Adrenal gland (tissue), 12 donors: ENCODE measurements around the gene PNPLA7. TPM values are rescaled to one million over a fixed set of nuclear protein-coding genes. Genes with fewer than 3 reads are reported as not detected.

ENCODE experiments used
- DNase-seq, 7 donors: peaks; one replicate each; pipeline ENCODE4 v3.0.0-alpha.2; 2019 to 2020
- H3K27ac ChIP-seq, 5 donors: fragments of 200-600 bp; sonication (generic) in 4 of 5; 1 replicate in 3 of 5; 2 replicates in 2 of 5; pipeline versions ENCODE4 v1.5.1 to v1.8.0; 2016 to 2020; ENCODE audit warnings: mild to moderate bottlenecking in 1 of 5
- H3K27me3 ChIP-seq: fragments of 200-600 bp; 2 replicates; pipeline ENCODE4 v1.8.0; 2021
- H3K36me3 ChIP-seq, 2 donors: fragments of 200-600 bp; replicated peaks in 1 of 2; 1 replicate in 1 of 2; 2 replicates in 1 of 2; pipeline versions ENCODE4 v1.5.1 to v1.8.0; 2018 to 2022
- H3K4me1 ChIP-seq, 2 donors: fragments of 200-600 bp; replicated peaks in 1 of 2; 1 replicate in 1 of 2; 2 replicates in 1 of 2; pipeline versions ENCODE4 v1.5.1 to v1.8.0; 2018 to 2021
- H3K4me3 ChIP-seq, 4 donors: fragments of 200-600 bp; sonication (generic) in 3 of 4; one replicate each; pipeline ENCODE4 v1.5.1; 2016 to 2018
- H3K9me3 ChIP-seq, 3 donors: fragments of 200-600 bp; sonication (generic) in 1 of 3; replicated peaks in 1 of 3; 1 replicate in 2 of 3; 2 replicates in 1 of 3; pipeline versions ENCODE4 v1.5.1 to v1.8.0; 2016 to 2021
- CTCF ChIP-seq, 6 experiments: fragments of 450-650 bp in 4 of 6; fragments of 200-600 bp in 2 of 6; sonication (generic) in 1 of 6; IDR thresholded peaks; 1 replicate in 5 of 6; 2 replicates in 1 of 6; pipeline versions ENCODE4 v1.5.1 to v1.8.0; 2016 to 2021; ENCODE audit warnings: antibody characterized with exemption in 6 of 6, mild to moderate bottlenecking in 2 of 6, moderate library complexity in 1 of 6
- POLR2A ChIP-seq, 2 donors: fragments of 450-650 bp; IDR thresholded peaks; one replicate each; pipeline ENCODE4 v1.6.1; 2017; ENCODE audit warnings: antibody characterized with exemption in 2 of 2, mild to moderate bottlenecking in 2 of 2, moderate library complexity in 1 of 2
- WGBS, 4 donors: extraction: QIAGEN DNeasy Blood & Tissue Kit in 2 of 4; methylation state at CpG; one replicate each; pipeline versions ENCODE4 v1.1.5 to v1.1.7; 2013 to 2017; 5-methylcytosine and 5-hydroxymethylcytosine counted together
- intact Hi-C, 2 donors: fragments of 100-400 bp; cut with DNase I; formaldehyde crosslinking; loops; one replicate each; pipeline versions ENCODE4 v1.14.1 to v1.15.0; 2022 to 2023
- polyA plus RNA-seq, 3 donors: library from polyadenylated mRNA; stranded (reverse); fragments of 200-250 nt in 2 of 3; fragments of 350-450 nt in 1 of 3; fragmentation: Illumina TruSeq in 1 of 3; extraction: RNeasy Lipid Tissue Mini Kit (QIAGEN cat#74804) in 1 of 3; gene quantifications; one replicate each; pipeline ENCODE4 v1.2.3, GENCODE V29; 2013 to 2014
- total RNA-seq, 9 donors: library from RNA; depleted of rRNA in 4 of 9; stranded (reverse); fragments of >200 nt in 4 of 9; fragments of 120-200 nt in 1 of 9; fragmentation: NEBNext Ultra II Directional in 1 of 9; extraction: Animal tissue kit (Norgen Biotek cat#: 25700) in 1 of 9; gene quantifications; one replicate each; pipeline versions ENCODE4 v1.1.0 to v1.2.4, GENCODE V29; 2013 to 2023
- donor health status: healthy with polysubstance abuse.
- donor health status: Bipolar disorder and iron deficiency.
- donor health status: DM: yes; HTN: yes; CAD: no.
- donor health status: DM: no; HTN: no; CAD: no.
- donor health status: DM: no; HTN: no; CAD: no.
- donor health status: DM: yes; HTN: yes; CAD: no.

PNPLA7 gene
- total and polyA plus RNA-seq, 12 donors = 0.44 to 64.1 (median 10.8) TPM

DNA sequence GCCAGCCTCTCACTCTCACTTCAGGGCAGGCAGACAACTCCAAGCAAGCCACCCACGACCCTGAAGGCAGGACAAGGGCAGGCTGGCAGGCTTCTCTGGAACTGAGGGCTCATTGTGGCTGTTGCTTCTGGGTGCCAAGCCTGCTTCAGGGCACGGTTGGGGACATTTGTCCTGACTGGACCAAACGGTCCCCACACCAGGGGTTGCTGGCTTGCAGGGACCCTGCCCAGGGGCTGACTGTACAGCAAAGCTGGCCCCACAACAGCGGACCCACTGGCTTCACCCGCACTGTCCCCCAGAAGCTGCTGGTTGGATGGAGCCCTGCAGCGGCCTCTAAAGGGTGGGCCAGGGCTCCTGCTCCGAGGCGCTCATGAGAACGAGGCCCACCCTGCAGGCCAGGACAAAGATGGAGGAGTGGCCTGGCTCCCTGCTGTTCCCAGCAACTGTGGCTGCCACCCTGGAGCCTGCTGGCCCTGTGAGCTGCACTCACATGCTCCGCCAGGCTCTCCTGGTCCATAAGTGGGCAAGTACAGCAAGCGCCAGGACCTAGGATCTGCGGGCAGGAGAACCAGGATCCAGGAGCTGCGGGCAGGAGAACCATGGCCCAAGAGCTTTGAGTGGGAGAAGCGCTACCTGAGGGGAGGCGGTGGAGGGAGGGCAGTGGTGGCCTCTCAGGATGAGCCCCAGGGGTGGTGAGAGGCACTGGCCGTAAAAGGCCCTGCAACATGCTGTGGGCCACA, 56.7 kb downstream of the PNPLA7 start:
- H3K27me3 ChIP-seq = no peaks in the 10 kb centered on the region
- no peaks in the 10 kb centered on the region for H3K9me3 ChIP-seq
- no peak overlapping the region for H3K27ac ChIP-seq
- H3K4me1 ChIP-seq = no peaks in the 10 kb centered on the region
- no peak overlapping the region for H3K4me3 ChIP-seq
- TF ChIP-seq CTCF (IDR thresholded peaks at IDR 0.05) = no peak
- TF ChIP-seq POLR2A (IDR thresholded peaks at IDR 0.05) = no peak
- no peak for DNase-seq
- intact Hi-C loops = no loop called here
- WGBS, 4 donors = 95 to 96% (median 95%) methylated on average over 14 to 16 of the region's 16 CpGs; no CpG with 5 or more reads in 1 of the 4 donors
- no peaks in the 10 kb centered on the region for H3K36me3 ChIP-seq

DNA sequence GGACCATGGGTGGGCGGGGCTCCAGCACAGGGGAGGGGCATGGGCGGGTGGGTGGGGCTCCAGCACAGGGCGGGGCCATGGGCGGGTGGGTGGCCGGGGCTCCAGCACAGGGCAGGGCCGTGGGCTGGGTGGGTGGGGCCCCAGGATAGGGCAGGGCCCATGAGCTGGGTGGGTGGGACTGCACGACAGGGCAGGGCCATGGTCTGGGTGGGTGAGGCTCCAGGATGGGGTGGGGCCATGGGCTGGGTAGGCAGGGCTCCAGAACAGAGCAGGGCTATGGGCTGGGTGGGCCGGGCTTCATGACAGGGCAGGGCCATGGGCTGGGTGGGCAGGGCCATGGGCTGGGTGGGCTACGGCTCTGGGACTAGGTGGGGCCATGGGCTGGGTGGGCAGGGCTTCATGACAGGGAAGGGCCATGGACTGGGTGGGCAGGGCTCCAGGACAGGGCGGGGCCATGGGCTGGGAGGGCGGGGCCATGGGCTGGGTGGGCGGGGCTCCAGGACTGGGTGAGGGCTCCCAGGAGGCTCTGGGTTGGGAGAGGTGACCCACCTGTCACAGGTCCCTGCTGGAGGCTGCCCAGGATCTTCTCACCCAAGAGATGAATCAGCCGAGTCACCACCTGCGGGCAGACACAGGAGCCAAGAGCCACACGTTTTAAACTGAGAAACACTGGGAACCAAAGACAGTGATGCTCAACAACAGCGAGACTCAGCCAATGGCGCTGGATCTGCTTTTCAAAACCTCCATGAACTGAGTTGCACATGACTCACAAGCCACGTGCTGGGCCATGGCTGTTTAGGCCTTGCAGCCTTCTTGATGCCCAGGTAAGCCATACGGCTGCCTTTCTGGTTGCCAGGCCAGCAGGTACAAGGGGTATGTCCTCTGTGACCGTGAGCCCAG, 57.5 kb downstream of the PNPLA7 start:
- Histone ChIP-seq H3K36me3 (no peaks in the 10 kb centered on the region), H3K27ac (no peak overlapping the region), H3K27me3 (no peaks in the 10 kb centered on the region), H3K4me1 (no peaks in the 10 kb centered on the region), H3K9me3 (no peaks in the 10 kb centered on the region), H3K4me3 (no peak overlapping the region)
- TF ChIP-seq POLR2A (IDR thresholded peaks at IDR 0.05) (no peak), CTCF (IDR thresholded peaks at IDR 0.05) (no peak)
- intact Hi-C loops = no loop called here
- WGBS, 4 donors = 20 to 92% (median 85%) methylated on average over 1 to 20 of the region's 20 CpGs
- DNase-seq = no peak

DNA sequence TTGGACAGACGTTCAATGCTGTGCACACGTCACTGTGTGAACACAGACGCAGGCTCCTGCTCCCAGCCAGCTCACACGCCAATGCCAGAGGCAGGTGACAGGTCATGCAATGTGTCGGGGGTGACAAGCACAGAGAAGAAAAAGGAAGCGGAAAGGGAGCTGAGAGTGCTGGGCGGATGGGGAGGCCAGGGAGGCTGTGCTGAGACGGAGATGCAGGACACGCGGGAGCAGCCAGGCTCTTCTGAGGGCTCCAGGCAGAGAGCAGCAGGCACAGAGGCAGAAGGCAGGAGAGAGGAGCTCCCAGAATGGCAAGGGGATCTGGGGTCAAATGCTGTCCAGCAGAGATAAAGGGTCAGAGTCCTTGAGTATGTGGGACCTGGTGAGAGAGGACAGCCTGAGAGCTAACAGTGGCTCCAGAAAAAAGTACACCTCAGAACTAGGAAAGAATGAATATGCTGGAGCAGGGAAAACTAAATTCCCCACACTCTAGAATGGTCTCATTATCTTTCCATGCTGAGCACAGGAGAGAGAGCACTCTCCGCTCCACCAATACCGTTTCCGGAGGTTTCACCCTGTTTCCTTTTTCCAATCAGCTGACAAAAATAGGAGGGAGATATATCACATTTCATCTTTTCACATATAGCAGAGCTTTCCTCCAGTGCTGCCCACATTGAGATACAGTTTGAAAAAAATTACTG, 58.3 kb downstream of the PNPLA7 start:
- intact Hi-C loops = no loop called here
- H3K4me3 ChIP-seq = no peak overlapping the region
- no peak for DNase-seq
- H3K4me1 ChIP-seq = no peaks in the 10 kb centered on the region
- no peaks in the 10 kb centered on the region for H3K9me3 ChIP-seq
- H3K27ac ChIP-seq = no peak overlapping the region
- no peaks in the 10 kb centered on the region for H3K36me3 ChIP-seq
- H3K27me3 ChIP-seq = no peaks in the 10 kb centered on the region
- TF ChIP-seq CTCF (IDR thresholded peaks at IDR 0.05) (no peak), POLR2A (IDR thresholded peaks at IDR 0.05) (no peak)
- WGBS, 4 donors = 93 to 97% (median 95%) methylated on average over 11 to 13 of the region's 13 CpGs
